Measurements from ENCODE around the gene CLIC5.

The CLIC5 gene

DNA sequence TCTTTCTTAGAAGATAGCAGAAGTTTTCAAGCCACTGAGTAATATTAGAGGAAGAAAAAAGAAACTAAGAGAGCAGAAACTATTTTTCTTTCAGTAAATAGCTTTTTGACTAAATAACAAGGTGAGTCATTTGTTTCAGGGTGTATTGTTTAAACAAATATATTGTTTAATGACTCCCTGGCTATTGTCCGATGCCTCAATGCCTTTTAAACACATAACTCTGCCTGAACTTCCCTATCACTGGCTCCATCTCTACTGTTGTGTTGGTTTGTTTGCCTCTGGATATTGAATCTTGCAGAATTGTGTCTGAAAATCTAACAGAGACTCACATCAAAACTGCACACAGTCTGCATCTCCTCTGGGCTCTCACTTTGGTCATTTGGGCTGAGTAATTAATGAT lies 19.6 kb upstream of the CLIC5 start:
- no peak for DNase-seq (ENCODE audit: low spot score)

DNA sequence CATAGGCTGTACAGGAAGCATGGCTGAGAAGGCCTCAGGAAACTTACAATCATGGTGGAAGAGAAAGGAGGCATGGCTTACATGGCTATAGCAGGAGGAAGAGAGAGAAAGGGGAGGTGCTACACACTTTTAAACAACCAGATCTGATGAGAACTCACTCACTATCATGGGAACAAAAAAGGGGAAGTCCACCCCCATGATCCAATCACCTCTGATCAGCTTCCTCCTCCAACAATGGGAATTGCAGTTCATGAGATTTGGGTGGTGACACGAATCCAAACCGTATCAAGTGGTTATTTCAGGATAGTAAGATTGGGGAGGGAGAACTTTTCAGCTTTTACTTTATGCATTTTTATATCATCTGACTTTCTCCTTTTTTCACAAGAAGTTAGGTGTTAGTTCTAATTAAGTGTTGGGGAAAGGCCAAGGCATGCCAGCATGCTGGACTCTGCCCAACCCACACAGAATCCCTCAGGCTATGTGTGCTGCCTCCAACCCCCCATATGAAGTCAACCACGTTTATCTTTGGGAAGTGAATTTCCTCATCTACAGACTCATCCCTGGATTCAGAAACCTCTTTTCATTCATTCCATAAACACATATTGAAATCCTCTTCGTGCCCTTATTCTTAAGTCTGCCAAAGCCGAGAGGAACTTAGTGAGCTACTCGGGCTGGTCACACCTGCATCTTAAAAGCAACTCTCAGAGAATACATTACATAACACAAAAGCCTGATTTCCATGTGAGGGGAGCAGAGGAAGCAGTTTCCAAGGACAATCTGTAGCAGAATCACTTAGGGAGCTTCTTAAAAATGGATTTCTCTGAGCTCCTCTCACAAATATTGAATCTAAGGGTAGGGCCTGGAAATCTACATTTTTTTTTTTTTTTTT lies 16.7 kb upstream of the CLIC5 start:
- no peak for DNase-seq (ENCODE audit: low spot score)

DNA sequence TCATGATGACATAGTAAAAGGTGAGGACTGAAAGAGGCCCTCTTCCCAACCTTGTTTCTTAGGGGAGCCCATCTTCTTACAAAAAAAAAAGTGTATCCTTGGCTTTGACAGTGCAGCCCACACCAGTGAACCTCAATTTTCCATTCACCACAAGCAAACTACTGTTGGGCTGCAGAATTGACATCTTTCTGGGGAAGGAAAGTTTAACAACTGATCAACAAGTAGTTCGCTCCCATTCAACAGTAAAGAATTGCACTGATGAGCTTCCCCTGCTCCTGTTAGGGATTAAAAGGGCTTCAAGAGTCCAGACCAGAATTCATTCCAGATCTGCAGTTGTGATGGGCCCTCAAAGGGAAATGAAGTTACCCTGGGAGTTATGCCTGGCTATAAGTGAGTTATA lies 13.9 kb upstream of the CLIC5 start:
- no peak for DNase-seq (ENCODE audit: low spot score)

DNA sequence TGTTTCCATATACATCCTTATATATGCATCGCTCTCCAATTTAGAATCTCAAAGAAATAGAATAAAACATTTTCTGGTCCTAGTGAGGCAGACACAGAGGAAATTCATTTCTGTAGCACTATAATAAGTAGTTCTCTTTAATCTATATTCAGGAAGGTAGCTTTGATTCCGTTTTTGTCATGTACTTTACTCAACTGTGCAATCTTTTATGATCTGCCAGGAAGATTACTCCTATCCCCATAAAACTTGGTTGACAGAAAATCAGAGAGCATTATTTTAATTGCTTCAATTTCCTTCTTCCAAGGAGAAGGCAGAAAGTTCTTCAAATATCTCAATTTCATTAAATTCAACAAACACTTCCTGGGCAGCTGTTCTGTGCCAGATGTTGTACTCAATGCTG lies 10.6 kb upstream of the CLIC5 start:
- no peak for DNase-seq (ENCODE audit: low spot score)

DNA sequence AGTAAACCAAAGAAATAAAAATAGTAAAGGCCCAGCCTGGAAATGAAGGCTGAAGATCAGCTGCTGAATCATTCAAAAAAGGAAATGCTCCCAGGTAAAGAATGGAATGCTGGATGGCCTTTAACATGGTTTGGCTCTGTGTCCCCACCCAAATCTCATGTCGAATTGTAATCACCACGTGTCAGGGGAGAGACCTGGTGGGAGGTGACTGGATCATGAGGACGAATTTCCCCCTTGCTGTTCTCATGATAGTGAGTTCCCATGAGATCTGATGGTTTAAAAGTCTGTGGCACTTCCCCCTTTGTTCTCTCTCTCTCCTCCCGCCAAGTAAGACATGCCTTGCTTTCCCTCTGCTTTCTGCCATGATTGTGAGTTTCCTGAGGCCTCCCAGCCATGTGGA lies 9.9 kb upstream of the CLIC5 start:
- no peak for DNase-seq (ENCODE audit: low spot score)

DNA sequence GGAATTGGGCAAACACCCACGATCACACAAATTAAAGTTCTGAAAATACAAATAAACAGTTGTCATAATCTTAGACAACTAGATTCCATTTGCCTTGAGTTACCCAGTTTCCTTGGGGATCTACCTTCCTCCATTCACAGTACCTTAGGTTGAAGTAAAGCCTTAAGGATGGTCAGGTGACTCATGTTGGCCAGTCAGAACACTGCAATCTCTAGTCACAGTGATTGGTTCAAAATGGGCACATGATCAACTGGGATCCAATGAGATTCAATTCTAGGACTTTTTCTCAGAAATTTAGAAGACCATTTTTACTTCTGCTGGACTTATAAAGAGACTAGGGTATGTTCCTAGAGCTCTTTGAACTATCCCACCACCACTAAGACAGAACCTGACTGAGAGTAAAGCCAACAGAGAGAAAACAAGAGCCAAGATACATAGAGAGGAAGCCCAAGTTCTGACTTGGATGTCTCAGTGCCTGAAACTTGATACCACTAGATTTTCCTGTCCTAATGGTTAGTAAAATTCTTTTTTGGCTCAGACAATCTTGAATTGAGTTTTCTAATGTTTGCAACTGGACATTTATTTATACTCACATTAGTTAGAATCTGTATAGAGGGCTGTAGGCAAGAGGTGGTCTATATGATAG lies 8.6 kb upstream of the CLIC5 start:
- no peak for DNase-seq (ENCODE audit: low spot score)

DNA sequence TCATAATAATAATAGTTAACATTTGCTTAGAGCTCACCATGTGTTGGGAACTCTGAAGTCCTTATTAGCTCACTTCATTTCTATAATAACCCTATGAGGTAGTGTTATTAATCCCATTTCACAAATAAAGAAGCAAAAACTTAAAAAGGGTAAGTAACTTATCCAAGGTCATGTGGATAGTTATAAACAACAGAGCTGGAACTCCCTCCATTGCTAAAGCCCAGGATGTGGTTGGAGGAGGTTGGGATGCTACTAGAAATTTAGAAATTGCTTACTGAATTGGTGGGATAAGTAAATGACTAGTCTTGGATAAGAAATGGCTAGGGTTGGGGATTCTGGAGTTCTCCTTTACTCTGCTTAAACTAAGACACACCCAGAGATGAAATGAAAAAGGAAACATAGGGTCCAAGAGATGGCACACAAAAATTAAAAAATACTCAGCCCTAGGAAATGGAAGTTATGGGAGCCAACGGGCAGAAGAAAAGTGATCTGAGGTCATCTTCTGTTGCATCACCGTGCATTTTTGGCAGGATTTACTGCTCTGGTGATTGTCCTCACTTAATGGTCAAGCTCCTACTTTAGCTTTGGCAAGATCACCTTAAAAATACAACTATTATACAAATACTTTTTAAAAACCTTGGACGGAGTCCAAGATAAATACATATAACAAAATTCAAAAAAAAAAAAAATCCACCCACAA lies 7.7 kb upstream of the CLIC5 start:
- DNase-seq (ENCODE audit: low spot score) = no peak

DNA sequence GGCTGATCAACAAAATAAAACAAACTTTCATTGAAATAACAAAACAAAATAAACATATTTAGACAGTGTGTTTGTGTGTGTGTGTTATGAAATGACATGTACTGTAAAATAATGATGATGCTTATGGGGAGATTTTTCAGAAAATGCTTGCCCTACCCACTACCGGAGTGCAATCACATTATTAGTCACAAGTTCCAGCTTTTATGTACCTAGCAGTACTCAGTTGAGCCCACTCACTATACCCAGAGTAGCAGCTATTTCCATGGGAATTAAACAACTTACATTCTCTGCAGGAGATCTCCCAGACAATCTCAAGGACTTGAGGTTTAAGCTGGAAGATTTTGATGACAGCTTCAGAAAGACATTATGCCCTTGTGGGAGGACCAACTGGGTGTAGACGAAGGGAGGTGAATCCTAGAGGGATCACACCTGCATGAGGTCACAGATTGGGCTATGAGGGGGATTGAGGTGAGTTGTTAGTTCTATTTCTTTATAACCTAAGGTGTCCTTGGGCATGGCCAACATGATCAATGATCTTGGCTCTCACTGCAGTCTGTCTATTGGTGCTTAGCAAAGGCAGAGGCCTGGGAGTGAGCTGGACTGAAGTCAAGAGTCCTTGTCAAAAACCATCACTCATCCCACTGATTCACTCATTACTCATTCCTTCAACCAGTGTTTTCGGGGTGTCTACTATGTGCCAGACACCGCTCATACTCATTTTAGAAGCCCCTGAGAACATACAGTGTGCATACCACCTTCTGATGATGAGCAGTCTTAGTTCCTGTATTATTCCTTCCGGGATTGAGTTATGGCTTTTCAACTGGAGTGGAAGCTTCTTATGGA lies 6.7 kb upstream of the CLIC5 start:
- no peak for DNase-seq (ENCODE audit: low spot score)

DNA sequence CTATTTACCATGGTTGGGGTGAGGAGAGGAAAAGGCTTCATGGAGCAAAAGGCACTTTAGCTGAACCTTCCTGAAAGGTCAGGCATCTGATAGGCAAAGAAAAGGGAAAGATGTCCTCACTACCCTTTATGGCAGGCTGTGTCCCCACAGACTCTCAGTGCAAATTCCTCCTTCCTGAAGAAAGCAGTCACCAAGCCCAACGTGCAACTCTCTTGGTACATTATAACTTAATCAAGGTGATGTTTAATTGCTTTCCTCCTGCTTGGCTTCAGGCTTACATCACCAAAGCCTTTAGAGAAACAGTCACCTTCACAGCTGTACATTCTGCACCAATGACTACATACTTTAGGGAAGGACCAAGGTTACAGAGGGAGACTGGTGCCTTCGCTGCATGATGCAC lies 2.1 kb upstream of the CLIC5 start:
- no peak for DNase-seq (ENCODE audit: low spot score)

DNA sequence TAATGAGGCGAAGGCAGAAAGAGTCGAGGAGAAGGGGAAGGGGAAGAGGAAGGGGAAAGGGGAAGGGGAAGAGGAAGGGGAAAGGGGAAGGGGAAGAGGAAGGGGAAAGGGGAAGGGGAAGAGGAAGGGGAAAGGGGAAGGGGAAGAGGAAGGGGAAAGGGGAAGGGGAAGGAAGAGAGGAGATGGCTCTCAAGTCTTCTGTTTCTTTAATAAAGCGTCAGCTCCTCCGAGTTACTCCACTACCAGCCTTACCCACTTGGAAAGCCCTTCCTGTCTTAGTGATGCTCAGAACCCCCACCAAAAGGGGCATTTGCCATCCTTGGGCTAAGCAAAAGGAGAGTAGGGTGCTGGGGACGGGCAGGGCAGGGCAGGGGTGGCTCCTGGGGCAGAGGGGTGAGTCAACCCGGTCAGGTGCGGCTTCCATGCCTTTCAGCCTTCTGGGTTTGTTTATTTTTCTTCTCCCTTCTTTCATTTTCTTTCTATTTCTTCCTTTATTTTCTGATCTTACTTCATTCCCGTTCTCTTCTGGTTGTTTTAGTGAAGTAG lies 476 bp upstream of the CLIC5 start:
- DNase-seq (ENCODE audit: low spot score) = no peak

DNA sequence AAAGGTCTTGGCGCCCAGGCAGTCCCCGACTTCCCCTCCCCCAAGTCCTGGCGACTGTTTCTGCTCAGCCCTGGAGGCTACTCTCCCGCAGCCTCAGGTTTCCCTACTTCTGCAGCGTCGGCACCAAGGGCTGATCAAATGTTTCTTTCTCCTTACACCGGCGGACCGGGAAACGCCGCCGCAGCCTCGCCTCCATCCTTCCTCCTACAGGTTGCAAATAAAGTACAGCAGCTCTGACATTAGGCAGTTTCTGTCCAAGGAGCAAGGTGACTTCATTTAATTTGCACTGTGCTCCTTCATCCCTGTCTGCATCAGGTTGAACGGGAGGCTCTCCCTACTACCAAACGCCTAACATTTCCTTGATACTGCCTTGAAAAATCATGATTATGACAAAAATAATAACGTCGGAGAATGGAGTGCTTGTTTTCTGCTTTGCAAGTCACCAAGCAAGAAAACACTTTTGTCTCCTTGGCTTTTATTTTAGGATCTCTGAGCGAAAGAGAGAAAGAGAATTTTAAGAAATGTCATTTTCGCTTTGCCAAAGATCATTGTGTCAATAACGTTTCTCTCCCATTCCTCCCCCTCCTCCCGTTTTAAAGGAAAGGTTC lies 1.0 kb downstream of the CLIC5 start:
- peak; percentile 59 for DNase-seq (ENCODE audit: low spot score)

DNA sequence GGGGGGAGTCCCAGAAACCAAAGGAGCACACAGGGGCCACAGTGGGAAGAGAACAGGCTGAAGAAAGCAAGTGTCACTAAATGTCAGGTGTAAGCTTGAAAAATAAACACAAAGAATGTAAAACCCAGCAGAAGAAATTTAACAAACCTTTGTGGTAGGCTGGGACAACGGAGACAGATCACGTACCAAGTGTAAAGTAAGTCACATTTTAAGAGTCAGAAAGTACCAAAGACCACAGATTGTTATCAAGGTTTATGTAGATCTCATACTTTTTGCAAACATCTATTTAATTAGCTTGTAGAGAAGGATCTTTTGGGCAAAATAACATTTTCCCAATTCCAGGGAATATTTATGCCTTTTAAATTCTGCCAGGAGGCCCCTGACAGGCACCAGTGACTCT lies 1.6 kb downstream of the CLIC5 start:
- DNase-seq (ENCODE audit: low spot score) = no peak

DNA sequence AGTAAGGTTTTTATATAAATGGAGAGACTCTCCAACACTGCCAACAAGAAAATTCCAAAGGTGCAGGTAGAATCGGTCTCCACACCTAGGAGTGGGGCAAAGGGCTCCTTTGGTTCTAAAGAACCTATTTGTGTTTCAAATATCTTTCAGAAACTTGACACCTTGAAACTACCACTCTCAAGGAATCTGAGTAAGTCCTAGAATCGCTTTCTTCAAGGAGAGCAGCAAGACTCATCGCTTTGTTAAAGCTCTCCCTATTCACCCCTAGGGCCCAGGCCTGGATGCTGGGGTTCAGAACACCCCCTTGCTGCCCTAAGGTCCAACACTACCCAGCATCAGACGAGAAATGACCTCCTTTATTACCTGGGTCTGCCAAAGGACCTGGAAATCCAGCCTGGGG lies 2.0 kb downstream of the CLIC5 start:
- DNase-seq (ENCODE audit: low spot score) = no peak

DNA sequence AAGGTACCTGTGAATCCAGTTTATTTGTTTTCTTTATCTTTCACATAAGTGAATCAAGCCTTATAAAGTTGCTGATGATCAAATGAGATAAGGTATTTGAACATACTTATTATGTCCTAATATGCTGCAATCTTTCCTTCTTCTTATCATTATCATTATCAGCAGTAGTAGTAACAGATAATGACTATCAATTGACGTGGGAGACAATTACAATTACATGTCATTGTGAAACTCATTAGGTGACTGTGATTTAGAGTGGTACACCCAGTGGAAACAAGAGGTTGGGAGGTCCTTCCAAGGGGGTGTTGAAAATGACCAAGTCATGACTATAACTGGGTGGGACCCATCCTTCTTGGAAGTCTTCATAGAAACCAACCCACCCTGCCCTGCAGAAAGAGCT lies 2.8 kb downstream of the CLIC5 start:
- DNase-seq (ENCODE audit: low spot score) = no peak

DNA sequence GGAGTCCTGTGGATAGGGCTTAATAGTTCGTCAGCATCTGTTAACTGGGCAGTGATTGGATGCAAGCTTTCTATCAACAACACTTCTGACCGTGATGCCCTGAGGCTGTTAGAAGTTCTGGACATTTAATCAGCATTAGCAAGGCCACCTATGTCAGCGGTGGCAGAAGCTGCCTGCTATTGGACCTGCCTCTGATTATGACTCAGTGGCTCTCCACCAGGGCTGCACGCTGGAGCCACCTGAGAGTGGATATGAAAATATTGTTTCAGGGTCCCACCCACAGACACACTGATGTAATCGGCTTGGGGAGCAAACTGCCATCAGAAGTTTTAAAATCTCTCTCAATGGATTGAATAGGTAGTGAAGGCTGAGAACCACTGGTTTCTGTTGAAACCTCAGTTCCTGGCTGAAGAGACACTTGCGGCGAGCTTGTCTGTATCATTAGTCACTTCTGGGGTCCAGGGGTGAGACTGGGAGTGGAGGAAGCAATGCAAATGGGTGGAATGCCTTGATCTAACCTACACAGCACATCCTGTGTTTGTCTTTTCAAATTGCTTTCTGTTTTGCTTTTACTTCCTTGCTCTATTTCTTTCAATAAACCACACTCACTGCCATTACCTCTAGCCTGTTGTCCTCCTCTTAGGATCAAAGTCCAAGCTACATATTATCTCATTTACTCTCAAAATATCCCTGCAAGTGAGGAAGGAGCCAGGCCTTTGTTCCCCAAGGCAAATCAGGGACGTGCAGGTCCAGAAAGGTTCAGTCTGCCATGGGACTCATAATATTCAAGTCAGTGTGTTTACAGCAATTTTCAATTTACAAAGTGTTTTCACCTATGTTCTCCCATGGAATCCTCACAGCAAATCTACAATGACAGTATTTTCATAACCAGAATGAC lies 4.2 kb downstream of the CLIC5 start:
- DNase-seq (ENCODE audit: low spot score) = no peak

DNA sequence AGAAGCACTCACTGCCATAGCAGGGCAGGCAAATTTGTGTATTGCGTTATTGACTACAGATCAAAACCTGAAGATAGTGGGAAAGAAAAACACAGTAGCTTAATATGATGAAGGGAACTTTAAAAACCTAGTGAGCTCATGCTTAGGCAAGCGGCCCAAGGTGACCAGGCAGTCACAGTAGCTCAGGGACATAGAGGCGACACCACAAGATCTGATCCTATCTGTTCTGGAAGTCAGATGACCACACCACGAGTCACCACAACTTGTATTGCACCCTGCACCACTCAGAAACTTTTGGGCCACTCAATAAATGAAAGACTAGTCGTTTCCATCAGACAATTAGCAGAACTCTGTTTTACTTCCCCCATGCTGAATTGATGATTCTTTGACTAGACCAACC lies 4.9 kb downstream of the CLIC5 start:
- DNase-seq (ENCODE audit: low spot score) = no peak

DNA sequence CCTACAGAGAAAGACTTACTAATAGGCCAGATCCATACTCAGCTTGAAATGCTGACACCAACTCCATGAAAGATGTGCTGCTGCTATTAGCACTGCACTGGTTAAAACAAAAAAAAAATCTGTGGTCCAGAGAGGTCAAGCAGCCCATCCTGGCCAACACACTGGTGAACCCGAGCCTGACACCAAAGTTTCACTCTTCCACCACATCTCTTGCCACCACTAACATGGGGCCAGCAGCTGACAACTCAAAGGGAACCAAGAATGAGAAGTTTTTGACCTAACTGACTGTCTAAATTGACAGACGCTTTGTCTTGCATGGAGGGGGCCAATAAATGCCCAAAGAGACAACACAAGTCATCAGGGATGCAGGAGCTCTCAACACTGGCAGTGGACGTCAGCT lies 5.4 kb downstream of the CLIC5 start:
- no peak for DNase-seq (ENCODE audit: low spot score)

DNA sequence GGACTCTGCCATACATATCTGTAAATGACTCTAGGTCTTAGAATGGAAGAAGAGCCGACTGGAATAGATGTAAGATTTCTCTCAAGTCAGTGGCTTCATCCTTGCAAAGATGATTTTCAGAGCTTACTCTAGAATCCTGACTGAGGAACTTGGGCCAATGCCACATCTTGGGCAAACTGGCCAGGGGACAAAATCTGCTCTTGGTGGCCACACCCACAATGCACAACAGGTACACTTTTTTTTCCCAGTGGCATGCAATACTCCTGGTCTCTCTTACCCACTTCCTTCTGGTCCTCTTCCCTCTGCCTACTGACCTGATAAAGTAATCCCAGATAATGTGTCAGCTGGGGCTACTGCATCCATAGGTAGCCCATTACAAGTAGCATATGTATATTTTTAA lies 13.4 kb downstream of the CLIC5 start:
- DNase-seq (ENCODE audit: low spot score) = no peak

DNA sequence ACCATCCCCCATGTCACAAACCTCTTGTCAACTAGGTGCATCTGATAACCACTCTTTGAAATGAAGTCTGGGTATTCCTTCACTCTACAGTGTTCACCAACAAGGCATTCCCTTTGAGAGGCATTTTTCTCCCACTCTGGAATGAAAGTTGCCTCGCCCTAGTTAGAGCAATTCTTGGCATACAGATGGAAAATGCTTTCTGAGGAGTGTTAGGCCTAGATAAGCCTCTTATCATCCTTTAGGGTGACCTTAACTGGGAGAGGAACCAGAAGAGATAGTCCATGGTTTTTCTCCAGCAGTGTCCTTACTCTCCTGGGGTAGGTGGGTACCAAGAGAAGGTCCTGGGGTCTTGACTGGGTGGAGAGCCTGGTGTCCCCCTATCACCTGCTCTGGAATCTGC lies 14.8 kb downstream of the CLIC5 start:
- DNase-seq (ENCODE audit: low spot score) = no peak

DNA sequence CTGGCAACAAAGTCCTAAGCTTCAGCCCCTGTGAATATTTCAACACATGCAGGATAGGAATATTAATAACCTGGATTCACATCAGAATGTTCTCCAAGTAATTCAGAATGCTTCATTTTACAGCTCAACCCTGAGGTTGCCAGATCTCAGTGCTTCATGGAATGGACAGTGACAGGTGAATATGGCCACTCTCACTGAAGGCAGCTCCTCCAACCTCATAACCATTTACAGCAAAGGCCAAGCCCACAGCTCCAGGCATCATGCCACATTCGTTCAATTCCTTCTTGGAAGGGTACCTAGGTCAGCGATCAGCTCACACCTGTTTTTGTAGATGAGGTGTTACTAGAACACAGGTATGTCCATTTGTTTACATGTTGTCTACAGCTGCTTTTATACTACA lies 17.1 kb downstream of the CLIC5 start:
- no peak for DNase-seq (ENCODE audit: low spot score)

Measured in ecto neural progenitor cell (in vitro differentiated cells).